WTC11 (cell line): Measurements from ENCODE around the gene WFDC2.

Experiments
- ZNF121 ChIP-seq: sonication (generic); formaldehyde crosslinking; IDR thresholded peaks from 2 replicates; pipeline ENCODE4 v1.8.0; 2023; ENCODE audit warnings: missing genetic modification reagents
- TF ChIP-seq, protein P1 (sequence below): sonication (generic); formaldehyde crosslinking; IDR thresholded peaks from 2 replicates; pipeline ENCODE4 v1.8.1; 2023; ENCODE audit warnings: mild to moderate bottlenecking, missing genetic modification reagents, moderate library complexity
- TF ChIP-seq, protein P2 (sequence below): sonication (generic); formaldehyde crosslinking; IDR thresholded peaks from 2 replicates; pipeline ENCODE4 v1.8.0; 2022; ENCODE audit warnings: mild to moderate bottlenecking, missing genetic modification reagents
- TF ChIP-seq, protein P3 (sequence below): fragments of 250-450 bp; sonication (Bioruptor Pico); IDR thresholded peaks from 2 replicates; pipeline ENCODE4 v2.1.2; 2022; ENCODE audit warnings: mild to moderate bottlenecking, moderate library complexity
- TF ChIP-seq, protein P4 (sequence below): fragments of 200-600 bp; IDR thresholded peaks from 2 replicates; pipeline ENCODE4 v1.8.0; 2022; ENCODE audit warnings: antibody characterized with exemption

DNA sequence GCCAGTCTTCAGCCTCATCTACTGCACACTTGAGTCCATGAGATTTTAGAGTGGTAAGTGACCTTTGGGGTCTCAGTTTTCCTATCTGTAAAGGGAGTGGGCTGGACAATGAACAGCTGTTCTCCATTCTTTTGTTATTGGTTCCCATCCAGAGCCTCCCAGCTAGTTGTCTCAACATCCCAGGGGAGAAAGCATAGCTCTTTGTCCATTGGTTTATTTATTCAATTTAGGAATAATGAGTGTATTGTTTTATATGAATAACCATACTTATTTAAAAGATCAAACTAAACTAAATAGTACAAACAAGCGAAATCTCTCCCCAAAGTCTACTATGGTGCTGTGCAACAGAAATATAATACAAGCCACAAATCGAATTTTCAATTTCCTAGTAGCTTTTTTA, 39.9 kb upstream of the WFDC2 start:
- TF ChIP-seq, protein P1, sequence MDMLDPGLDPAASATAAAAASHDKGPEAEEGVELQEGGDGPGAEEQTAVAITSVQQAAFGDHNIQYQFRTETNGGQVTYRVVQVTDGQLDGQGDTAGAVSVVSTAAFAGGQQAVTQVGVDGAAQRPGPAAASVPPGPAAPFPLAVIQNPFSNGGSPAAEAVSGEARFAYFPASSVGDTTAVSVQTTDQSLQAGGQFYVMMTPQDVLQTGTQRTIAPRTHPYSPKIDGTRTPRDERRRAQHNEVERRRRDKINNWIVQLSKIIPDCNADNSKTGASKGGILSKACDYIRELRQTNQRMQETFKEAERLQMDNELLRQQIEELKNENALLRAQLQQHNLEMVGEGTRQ (CRISPR knock-in tag) = no peak
- TF ChIP-seq, protein P2, sequence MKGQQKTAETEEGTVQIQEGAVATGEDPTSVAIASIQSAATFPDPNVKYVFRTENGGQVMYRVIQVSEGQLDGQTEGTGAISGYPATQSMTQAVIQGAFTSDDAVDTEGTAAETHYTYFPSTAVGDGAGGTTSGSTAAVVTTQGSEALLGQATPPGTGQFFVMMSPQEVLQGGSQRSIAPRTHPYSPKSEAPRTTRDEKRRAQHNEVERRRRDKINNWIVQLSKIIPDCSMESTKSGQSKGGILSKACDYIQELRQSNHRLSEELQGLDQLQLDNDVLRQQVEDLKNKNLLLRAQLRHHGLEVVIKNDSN = no peak
- TF ChIP-seq ZNF121 (CRISPR knock-in tag) = no peak
- TF ChIP-seq, protein P3, sequence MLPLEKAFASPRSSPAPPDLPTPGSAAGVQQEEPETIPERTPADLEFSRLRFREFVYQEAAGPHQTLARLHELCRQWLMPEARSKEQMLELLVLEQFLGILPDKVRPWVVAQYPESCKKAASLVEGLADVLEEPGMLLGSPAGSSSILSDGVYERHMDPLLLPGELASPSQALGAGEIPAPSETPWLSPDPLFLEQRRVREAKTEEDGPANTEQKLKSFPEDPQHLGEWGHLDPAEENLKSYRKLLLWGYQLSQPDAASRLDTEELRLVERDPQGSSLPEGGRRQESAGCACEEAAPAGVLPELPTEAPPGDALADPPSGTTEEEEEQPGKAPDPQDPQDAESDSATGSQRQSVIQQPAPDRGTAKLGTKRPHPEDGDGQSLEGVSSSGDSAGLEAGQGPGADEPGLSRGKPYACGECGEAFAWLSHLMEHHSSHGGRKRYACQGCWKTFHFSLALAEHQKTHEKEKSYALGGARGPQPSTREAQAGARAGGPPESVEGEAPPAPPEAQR (CRISPR knock-in tag) = no peak
- TF ChIP-seq, protein P4, sequence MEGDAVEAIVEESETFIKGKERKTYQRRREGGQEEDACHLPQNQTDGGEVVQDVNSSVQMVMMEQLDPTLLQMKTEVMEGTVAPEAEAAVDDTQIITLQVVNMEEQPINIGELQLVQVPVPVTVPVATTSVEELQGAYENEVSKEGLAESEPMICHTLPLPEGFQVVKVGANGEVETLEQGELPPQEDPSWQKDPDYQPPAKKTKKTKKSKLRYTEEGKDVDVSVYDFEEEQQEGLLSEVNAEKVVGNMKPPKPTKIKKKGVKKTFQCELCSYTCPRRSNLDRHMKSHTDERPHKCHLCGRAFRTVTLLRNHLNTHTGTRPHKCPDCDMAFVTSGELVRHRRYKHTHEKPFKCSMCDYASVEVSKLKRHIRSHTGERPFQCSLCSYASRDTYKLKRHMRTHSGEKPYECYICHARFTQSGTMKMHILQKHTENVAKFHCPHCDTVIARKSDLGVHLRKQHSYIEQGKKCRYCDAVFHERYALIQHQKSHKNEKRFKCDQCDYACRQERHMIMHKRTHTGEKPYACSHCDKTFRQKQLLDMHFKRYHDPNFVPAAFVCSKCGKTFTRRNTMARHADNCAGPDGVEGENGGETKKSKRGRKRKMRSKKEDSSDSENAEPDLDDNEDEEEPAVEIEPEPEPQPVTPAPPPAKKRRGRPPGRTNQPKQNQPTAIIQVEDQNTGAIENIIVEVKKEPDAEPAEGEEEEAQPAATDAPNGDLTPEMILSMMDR = no peak
